GM20000 (cell line): ENCODE results near the gene CAPS.
"Not testable (repeated sequence)": the region's sequence is repeated elsewhere in the genome, so short reads cannot be mapped to it uniquely, and the experiment has no call there.

Experiments
- DNase-seq: peaks from one replicate; pipeline ENCODE4 v3.0.0; 2012; ENCODE audit warnings: low spot score
- TF ChIP-seq, protein P1 (sequence below): IDR thresholded peaks from 2 replicates; pipeline ENCODE4 v1.5.1; 2012; ENCODE audit warnings: mild to moderate bottlenecking, control low read depth; ENCODE audit errors: extremely low read depth, missing control alignments

The CAPS gene

DNA sequence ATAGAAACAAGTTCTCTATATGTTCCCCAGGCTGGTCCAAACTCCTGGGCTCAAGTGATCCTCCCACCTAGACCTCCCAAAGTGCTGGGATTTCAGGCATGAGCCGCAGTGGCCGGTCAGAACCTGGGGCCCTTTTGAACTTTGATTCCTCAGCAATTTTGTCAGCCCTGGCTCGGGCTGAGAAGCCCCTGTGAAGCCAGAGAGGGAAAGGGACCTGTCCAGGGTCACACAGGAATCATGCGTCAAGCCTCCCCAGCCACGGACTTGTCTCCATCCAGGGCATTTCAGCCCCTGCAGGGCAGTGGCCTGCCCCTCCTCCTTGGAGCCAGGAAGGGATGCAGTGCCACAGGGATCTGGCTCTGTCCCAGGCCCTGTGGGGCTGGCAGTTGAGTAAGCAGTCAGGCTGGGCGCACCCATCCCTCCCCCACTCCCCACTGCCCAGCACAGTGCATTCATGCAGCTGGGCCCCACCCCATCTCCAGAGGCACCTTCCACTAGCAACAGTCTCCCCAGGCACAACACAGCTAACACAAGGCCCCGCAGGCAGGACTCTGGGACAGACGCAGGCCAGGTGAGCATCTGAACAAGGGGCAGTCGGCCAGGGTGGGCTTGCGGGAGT lies at the start of gene CAPS:
TSS of gene CAPS (plus strand) at position 516 of the 619 bp plus-strand sequence. CDS start 153 bp downstream, outside the sequence.
- TF ChIP-seq, protein P1, sequence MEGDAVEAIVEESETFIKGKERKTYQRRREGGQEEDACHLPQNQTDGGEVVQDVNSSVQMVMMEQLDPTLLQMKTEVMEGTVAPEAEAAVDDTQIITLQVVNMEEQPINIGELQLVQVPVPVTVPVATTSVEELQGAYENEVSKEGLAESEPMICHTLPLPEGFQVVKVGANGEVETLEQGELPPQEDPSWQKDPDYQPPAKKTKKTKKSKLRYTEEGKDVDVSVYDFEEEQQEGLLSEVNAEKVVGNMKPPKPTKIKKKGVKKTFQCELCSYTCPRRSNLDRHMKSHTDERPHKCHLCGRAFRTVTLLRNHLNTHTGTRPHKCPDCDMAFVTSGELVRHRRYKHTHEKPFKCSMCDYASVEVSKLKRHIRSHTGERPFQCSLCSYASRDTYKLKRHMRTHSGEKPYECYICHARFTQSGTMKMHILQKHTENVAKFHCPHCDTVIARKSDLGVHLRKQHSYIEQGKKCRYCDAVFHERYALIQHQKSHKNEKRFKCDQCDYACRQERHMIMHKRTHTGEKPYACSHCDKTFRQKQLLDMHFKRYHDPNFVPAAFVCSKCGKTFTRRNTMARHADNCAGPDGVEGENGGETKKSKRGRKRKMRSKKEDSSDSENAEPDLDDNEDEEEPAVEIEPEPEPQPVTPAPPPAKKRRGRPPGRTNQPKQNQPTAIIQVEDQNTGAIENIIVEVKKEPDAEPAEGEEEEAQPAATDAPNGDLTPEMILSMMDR: no peak
- no peak for DNase-seq

DNA sequence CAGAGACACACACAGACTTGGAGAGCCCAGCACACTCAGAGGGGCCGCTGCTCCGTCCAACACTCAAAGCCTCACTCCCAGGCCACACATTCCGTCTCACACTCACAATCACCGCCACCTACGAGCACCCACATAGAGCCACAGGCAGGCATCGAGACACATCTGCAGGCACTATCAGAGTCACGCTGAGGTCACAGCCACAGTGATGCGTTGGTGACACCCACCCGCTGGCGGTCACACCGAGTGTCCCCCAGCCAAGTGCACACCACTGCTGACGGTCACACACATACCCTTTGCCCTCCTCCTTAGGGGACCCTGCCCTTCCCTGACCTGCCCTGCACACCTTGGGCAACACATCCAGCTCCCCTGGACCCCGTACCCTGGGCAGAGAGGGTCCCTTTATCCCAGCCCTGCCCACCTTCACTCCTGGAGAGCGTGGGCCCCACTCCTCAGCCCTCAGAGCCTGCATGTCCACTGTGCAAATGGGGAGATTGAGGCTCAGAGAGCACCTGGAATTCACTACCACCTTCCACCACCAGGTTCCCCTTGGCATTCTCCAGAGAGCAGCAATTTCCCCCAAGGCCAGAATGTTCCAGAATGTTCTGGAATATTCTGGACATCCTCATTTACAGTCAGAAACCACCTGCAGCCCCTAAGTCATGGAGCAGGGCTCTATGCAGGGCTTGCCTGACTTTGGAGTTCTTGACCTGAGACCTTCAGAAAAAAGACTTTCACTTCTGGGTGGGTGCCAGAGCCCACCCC lies 49.1 kb upstream of the CAPS start:
- DNase-seq: no peak
- TF ChIP-seq, protein P1: no peak

DNA sequence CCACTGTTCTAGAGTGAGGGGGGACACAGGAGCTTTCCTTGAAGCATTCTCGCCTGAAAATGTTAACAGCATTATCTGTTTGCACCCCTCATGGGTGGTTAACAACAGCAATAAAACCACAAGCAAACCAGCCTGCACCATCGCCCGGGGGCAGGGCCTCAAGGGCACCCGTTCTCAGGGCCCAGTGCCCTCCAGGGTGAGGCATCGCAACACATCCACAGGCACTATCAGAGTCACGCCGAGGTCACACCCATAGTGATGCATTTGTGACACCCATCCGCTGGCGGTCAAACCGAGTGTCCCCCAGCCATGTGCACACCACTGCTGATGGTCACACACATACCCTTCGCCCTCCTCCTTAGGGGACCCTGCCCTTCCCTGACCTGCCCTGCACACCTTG lies 48.3 kb upstream of the CAPS start:
- no peak for DNase-seq
- TF ChIP-seq, protein P1: no peak

DNA sequence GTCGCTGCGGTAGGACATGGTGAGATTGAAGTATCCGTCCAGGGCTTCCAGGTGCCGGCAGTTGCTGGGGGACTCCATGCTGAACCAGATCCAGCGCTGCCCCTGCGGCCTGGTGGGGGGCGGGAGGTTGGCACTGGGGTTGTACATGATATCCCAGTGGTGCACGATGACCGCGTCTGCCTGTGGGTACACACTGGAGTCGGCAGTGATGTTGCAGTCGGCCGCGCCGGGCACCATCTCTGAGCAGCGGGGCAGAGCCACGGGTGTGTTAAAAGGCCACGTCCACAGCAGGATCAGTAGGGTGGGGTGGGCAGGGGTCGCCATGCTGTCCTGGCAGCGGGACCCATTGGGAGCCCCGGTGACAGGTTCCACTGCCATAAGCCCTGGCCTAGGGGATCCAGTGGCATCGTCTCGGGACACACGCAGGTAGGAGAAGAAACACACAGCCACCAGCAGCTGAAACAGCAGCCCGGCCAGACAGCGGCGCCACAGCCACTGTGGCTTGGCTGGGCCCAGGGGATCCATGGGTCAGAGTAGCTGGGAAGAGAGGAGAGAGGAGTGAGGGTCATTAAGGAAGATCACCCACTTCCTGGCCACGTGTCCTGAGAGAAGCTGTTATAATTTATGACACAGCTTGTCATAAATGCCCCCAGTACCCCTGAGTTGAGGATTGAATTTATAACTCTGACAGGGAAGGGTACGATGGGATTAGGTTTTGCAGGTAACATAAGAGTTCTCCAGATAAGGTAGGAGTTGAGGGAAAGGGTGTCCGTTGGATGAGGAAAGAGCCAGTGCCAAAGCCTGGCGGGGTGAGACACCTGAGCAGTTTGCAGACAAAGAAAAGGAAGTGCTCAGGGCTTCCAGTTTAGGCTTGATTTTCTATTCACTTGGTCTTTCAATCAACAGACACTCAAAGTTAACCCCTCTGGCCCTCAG lies 46.6 kb upstream of the CAPS start:
- TF ChIP-seq, protein P1: no peak
- no peak for DNase-seq

DNA sequence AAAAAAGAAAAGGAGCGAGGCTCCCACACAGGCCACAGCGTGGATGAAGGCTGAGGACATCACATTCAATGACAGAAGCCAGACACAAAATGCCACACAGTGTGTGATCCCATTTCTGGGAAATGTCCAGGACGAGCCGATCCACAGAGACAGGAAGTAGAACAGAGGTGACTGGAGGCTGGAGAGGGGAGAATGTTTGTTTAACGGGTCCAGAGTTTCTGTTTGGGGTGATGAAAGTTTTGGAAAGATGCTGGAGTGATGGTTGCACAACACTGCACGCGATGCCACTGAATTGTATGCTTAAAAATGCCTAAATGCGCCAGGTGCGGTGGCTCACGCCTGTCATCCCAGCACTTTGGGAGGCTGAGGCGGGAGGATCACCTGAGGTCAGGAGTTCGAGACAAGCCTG lies 43.1 kb upstream of the CAPS start:
- TF ChIP-seq, protein P1: no peak

DNA sequence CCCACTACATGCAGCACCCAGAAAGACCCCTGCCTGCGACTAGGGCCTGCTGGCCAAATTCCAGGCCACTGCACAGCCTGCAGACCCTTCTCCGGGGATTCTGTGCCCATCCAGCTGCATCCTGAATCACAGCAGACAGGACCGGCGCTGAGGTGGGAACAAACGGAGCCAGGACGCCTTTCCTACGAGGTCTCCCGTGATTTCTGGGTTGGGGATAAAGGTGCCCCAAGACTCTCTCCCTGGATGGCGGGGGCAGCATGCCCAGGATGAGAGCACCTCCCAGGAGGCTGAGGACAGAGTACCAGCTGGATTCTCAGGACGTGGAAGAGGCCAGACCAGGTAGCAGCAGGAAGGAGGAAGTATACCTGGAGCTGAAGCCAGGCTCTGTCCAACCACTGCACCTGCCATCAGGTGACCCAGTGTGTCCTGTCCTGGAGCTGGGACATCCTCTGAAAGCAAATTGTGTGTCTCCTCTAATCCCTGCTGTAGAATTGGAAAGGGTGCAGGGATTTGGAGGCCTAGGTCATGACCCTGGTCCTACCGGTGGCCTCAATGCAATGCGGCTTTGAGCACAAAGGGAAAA lies 40.3 kb upstream of the CAPS start:
- TF ChIP-seq, protein P1: no peak
- no peak for DNase-seq

More for the DNA sequence above, 43.1 kb upstream of the CAPS start:
- no peak for DNase-seq

DNA sequence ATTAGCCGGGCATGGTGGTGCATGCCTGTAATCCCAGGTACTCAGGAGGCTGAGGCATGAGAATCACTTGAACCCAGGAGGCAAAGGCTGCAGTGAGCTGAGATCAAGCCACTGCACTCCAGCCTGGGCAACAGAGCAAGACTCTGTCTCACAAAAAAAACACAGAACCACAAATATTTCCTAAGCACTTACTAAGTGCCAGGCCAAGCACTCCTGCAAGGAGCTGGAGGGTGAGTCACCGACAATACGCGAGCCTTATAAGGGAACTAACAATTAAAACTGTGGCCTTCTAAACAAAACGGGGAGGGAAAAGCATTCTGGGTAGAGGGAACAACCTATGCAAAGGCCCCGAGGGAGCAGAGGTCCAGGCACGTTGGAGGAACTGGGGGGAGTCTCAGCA lies 39.6 kb upstream of the CAPS start:
- not testable (repeated sequence) for DNase-seq
